OCI-LY3 (cell line): Measurements from ENCODE around the gene RPS6KA2.

Experiments used
- EZH2phosphoT487 ChIP-seq: fragments of 200-600 bp; shearing (Covaris generic); IDR thresholded peaks from 2 replicates; pipeline ENCODE4 v1.6.1; 2018; ENCODE audit warnings: antibody characterized with exemption, mixed run types, low read depth
- TF ChIP-seq, protein P1 (sequence below): fragments of 200-600, 300-600 bp; sonication (generic); IDR thresholded peaks from 2 replicates; pipeline ENCODE4 v1.5.1; 2014; ENCODE audit warnings: antibody characterized with exemption, low read length, low read depth

DNA sequence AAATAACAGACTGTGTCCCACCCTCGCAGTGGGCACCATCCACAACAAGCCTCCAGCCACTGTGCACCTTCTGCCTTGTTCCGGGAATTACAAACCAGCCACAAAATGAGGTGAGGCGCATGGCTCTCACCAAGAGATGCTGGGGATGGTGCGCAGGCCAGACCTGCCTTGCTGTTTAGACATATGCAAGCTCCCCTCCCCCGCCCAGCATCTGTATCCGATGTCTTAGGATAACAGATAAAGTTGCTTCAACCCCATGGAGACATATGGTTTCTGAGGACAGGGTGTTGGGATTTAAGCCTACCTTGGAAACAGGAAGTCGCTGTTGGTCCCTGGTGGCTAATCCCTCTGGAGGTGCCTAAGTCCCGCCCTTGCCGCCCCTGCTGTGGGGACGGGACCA is 194.0 kb downstream of the RPS6KA2 start:
- TF ChIP-seq, protein P1, sequence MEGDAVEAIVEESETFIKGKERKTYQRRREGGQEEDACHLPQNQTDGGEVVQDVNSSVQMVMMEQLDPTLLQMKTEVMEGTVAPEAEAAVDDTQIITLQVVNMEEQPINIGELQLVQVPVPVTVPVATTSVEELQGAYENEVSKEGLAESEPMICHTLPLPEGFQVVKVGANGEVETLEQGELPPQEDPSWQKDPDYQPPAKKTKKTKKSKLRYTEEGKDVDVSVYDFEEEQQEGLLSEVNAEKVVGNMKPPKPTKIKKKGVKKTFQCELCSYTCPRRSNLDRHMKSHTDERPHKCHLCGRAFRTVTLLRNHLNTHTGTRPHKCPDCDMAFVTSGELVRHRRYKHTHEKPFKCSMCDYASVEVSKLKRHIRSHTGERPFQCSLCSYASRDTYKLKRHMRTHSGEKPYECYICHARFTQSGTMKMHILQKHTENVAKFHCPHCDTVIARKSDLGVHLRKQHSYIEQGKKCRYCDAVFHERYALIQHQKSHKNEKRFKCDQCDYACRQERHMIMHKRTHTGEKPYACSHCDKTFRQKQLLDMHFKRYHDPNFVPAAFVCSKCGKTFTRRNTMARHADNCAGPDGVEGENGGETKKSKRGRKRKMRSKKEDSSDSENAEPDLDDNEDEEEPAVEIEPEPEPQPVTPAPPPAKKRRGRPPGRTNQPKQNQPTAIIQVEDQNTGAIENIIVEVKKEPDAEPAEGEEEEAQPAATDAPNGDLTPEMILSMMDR = no peak
- no peak for TF ChIP-seq EZH2phosphoT487
